Bronchial epithelial cell (primary cell): Measurements from ENCODE around the gene C11orf91. TPM values are rescaled to one million over a fixed set of nuclear protein-coding genes. Genes with fewer than 3 reads are reported as not detected.
A peak's percentile ranks its signal among the peaks of the same experiment; 100 is the strongest.

ENCODE experiments used
- DNase-seq: peaks from one replicate; pipeline ENCODE4 v3.0.0-alpha.2; 2010; ENCODE audit warnings: low read depth
- FAIRE-seq: peaks from 2 replicates; lab custom pipeline; 2011; peaks lifted over from hg19 to GRCh38; lab: Jason Lieb, UNC
- H3K27me3 ChIP-seq: 2 replicates; pipeline ENCODE4 v1.5.1; 2011; ENCODE audit warnings: low read length; ENCODE audit not compliant: control insufficient read depth, insufficient read depth
- H3K36me3 ChIP-seq: 2 replicates; pipeline ENCODE4 v1.5.1; 2011; ENCODE audit warnings: low read length; ENCODE audit not compliant: control insufficient read depth, insufficient read depth
- H3K4me3 ChIP-seq: 2 replicates; pipeline ENCODE4 v1.5.1; 2011; ENCODE audit warnings: mild to moderate bottlenecking, low read depth, low read length, control low read depth
- total RNA-seq: library from RNA; depleted of rRNA; stranded (reverse); fragments of >200 nt; gene quantifications from 2 replicates; pipeline ENCODE4 v1.2.1, GENCODE V29; 2014
- TF ChIP-seq, protein P1 (sequence below): IDR thresholded peaks from 2 replicates; pipeline ENCODE4 v1.5.1; 2011; ENCODE audit warnings: mild to moderate bottlenecking, moderate library complexity, low read length, control low read depth, inconsistent platforms; ENCODE audit not compliant: insufficient read depth, severe bottlenecking

Gene C11orf91
- total RNA-seq, 1 donor from 2014 or later = not detected

DNA sequence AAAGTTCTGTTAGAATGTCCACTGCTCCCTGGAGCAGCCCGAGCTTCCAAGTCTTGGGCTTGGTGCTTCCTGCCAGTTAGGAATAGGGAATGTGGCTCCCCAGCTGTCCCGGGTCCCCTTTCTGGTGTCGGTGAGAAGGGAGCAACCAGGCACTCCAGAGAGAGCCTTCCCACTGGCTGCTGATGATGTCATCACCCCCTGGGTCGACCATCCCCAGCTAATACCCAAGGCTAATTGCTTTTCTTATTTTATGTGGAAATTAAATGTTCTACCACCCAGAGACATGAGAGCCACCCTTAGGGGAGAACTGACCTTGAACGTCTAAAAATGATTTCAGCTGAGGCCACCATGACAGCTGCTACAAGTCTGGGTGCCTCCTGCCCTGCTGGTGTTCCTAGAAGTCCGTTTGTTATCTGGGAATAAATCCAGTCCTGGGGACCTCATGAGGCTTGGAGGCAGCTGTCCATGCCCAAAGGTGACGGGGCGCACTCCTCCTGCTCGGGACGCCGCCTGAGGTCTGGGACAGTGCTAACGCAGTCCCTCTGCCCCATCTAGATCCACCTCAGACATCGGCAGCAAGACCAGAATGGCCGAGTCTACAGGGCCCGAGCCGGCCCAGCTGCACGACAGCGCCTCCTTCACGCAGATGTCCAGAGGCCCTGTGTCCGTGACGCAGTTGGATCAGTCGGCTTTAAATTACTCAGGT is 42.3 kb downstream of the C11orf91 start:
- no peak for FAIRE-seq
- no peak for DNase-seq
- Histone ChIP-seq H3K36me3 (no peaks in the 10 kb centered on the region), H3K27me3 (no peaks in the 10 kb centered on the region), H3K4me3 (no peak overlapping the region)
- TF ChIP-seq, protein P1, sequence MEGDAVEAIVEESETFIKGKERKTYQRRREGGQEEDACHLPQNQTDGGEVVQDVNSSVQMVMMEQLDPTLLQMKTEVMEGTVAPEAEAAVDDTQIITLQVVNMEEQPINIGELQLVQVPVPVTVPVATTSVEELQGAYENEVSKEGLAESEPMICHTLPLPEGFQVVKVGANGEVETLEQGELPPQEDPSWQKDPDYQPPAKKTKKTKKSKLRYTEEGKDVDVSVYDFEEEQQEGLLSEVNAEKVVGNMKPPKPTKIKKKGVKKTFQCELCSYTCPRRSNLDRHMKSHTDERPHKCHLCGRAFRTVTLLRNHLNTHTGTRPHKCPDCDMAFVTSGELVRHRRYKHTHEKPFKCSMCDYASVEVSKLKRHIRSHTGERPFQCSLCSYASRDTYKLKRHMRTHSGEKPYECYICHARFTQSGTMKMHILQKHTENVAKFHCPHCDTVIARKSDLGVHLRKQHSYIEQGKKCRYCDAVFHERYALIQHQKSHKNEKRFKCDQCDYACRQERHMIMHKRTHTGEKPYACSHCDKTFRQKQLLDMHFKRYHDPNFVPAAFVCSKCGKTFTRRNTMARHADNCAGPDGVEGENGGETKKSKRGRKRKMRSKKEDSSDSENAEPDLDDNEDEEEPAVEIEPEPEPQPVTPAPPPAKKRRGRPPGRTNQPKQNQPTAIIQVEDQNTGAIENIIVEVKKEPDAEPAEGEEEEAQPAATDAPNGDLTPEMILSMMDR = no peak

DNA sequence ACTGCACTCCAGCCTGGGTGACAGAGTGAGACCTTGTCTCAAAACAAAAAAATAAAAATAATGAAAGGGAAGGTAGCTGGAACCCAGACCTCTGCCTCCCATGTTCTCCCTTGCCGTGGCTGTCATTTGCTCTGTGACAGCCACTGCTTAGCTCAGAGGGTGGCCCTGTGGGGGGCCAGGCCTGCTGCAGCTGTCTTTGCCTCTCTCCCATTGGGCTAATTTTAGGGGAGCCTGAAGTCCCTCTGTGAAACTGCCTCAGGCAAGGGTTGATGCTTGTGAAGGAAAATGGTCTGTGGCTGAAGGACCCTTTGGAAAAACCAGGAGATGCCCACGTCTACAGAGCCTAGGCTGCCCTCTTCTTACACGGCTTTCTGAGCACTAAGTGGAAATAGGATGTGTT is 42.9 kb downstream of the C11orf91 start:
- H3K36me3 ChIP-seq = no peaks in the 10 kb centered on the region
- H3K27me3 ChIP-seq = no peaks in the 10 kb centered on the region
- no peak for FAIRE-seq
- DNase-seq = no peak
- H3K4me3 ChIP-seq = no peak overlapping the region
- TF ChIP-seq, protein P1 = no peak

DNA sequence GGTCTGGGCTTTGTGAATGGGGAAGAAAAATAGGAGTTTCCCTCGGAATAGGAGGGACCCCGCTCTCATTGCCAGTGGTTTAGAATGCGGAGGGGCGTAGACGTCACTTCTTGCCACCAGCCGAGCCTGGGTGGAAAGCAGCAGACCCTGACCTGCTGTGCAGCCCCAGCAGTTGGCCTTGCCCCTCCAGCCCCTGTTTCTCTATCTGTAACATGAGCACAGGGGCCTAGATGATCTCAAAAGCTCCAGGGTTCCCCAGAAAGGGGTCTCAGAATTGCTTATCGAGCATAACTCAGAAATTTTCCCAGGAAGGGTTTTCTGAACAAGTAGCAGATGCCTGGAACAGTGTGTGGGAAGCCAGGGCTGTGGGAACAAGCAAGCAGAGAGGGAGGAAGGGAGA is 43.9 kb downstream of the C11orf91 start:
- H3K36me3 ChIP-seq = no peaks in the 10 kb centered on the region
- DNase-seq = no peak
- no peak for FAIRE-seq
- TF ChIP-seq, protein P1 = no peak
- H3K4me3 ChIP-seq = no peak overlapping the region
- H3K27me3 ChIP-seq = no peaks in the 10 kb centered on the region

DNA sequence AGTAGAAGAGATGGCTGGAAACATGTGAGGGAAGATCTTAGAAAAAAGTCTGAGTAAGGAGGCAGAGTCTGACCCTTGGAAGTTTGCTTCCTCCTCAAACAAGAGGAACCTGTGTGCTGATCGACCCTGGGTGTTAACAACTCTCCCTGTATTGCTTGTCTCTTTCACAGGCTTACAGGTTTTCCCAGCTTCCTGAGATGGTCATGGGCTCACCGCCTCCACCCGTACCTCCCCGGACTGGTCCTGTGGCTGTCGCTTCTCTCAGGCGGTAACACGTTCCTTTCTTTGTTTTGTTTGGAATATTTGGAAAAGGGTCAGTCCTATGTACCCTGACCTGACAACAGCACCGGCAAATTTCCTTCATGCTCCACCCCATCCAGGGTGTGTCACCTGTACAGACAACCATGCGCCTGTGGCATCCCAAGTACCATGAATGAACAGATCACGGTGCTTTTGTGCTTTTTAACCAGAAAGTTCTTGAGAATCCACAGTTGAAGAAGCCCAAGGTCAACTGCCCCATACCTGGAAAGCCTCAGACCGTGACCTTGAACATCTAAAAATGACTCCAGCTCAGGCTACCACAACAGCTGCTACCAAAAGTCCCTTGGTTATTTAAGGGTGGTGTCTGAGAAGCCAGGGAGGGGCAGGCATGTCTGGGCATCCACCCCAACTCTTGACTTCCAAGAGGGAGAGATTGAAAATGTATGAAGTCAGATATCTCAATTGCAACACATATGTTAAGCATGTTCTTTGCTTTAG is 44.6 kb downstream of the C11orf91 start:
- FAIRE-seq (peak; percentile 80), DNase-seq (peak; percentile 83)
- Histone ChIP-seq H3K4me3 (no peak overlapping the region), H3K27me3 (no peaks in the 10 kb centered on the region), H3K36me3 (no peaks in the 10 kb centered on the region)
- TF ChIP-seq, protein P1 = no peak

DNA sequence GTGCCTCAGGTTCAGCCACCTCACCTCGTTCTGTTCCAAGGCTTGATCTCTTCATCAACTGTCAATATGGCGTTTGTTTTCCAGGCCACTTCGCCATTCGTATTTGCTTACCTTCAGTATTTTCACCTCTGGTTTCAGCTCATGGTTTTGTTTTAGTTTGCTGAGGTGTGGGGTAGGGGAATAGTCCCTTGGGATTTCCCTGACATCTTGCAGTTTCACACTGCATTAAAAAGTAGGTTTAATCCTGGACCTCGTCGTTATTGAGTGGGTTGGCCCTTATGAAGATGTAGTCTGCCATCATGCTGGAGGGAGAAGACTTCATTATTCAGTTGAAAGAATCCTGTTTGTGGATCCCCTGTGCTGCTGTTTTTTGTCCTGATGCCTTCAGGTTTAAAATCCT is 46.0 kb downstream of the C11orf91 start:
- no peak overlapping the region for H3K4me3 ChIP-seq

More for the DNA sequence above, 46.0 kb downstream of the C11orf91 start:
- DNase-seq = no peak
- Histone ChIP-seq H3K27me3 (no peaks in the 10 kb centered on the region), H3K36me3 (no peaks in the 10 kb centered on the region)
- FAIRE-seq = no peak
- TF ChIP-seq, protein P1 = no peak
